H1 (cell line): ENCODE results near the gene FBLN2. TPM values are rescaled to one million over a fixed set of nuclear protein-coding genes. Genes with fewer than 3 reads are reported as not detected.

Source experiments
- CTCF ChIA-PET: fragments of 300-600 bp; sonication (Branson Sonifier 250); formaldehyde crosslinking; loops from one replicate; lab custom pipeline; 2021; ENCODE audit not compliant: partially characterized antibody; lab: Charles Lee
- POLR2A ChIA-PET: fragments of 300-600 bp; sonication (Branson Sonifier 250); formaldehyde crosslinking; loops from one replicate; lab custom pipeline; 2021; ENCODE audit warnings: inconsistent platforms; ENCODE audit not compliant: partially characterized antibody; lab: Charles Lee
- DNase-seq, 2 experiments: peaks; one replicate each; pipeline versions ENCODE4 v3.0.0 to v3.0.0-alpha.2; 2010 to 2022; ENCODE audit warnings: low spot score in 2 of 2, low read depth in 1 of 2, mixed read lengths in 1 of 2
- FAIRE-seq: peaks from 2 replicates; lab custom pipeline; 2011; peaks lifted over from hg19 to GRCh38; lab: Jason Lieb, UNC
- H2AFZ ChIP-seq: 2 replicates; pipeline ENCODE4 v1.8.1; 2012; ENCODE audit warnings: low read length, inconsistent platforms
- H2AK5ac ChIP-seq: 2 replicates; pipeline ENCODE4 v1.6.1; 2013; ENCODE audit warnings: low read depth, low read length
- H2BK120ac ChIP-seq: replicated peaks from 2 replicates; pipeline ENCODE3; 2013; ENCODE audit warnings: low read depth, low read length, inconsistent platforms
- H2BK12ac ChIP-seq: 2 replicates; pipeline ENCODE4 v1.6.1; 2013; ENCODE audit warnings: low read depth, low read length
- H2BK15ac ChIP-seq: 2 replicates; pipeline ENCODE4 v1.6.1; 2013; ENCODE audit warnings: low read length
- H2BK20ac ChIP-seq: 2 replicates; pipeline ENCODE4 v1.6.1; 2013; ENCODE audit warnings: low read length
- H2BK5ac ChIP-seq: 2 replicates; pipeline ENCODE4 v1.6.1; 2013; ENCODE audit warnings: low read depth, low read length
- H3K14ac ChIP-seq: 2 replicates; pipeline ENCODE4 v1.6.1; 2013; ENCODE audit warnings: inconsistent platforms; ENCODE audit not compliant: insufficient read length
- H3K18ac ChIP-seq: 2 replicates; pipeline ENCODE4 v1.6.1; 2013; ENCODE audit warnings: low read length; ENCODE audit errors: extremely low read depth
- H3K23ac ChIP-seq: 2 replicates; pipeline ENCODE4 v1.6.1; 2013; ENCODE audit warnings: inconsistent platforms; ENCODE audit not compliant: insufficient read length
- H3K23me2 ChIP-seq: 2 replicates; pipeline ENCODE4 v1.6.1; 2013; ENCODE audit warnings: low read depth, low read length
- H3K27ac ChIP-seq: 2 replicates; pipeline ENCODE4 v1.6.1; 2011; ENCODE audit warnings: low read depth, low read length, inconsistent platforms
- H3K27me3 ChIP-seq, 4 experiments: replicated peaks in 1 of 4; 1 replicate in 1 of 4; 2 replicates in 3 of 4; pipeline versions ENCODE4 v1.6.1 to v1.8.1; 2011 to 2013; ENCODE audit warnings: low read length in 3 of 4, mild to moderate bottlenecking in 3 of 4, inconsistent platforms in 2 of 4, mixed read lengths in 2 of 4, moderate library complexity in 1 of 4; ENCODE audit not compliant: control insufficient read depth in 3 of 4, insufficient read depth in 3 of 4; ENCODE audit errors: extremely low read depth in 1 of 4
- H3K36me3 ChIP-seq, 4 experiments: 2 replicates each; pipeline versions ENCODE4 v1.6.1 to v1.8.1; 2011 to 2013; ENCODE audit warnings: mild to moderate bottlenecking in 4 of 4, low read length in 3 of 4, moderate library complexity in 2 of 4, control low read depth in 1 of 4, inconsistent platforms in 1 of 4; ENCODE audit not compliant: insufficient read depth in 4 of 4, control insufficient read depth in 2 of 4
- H3K4ac ChIP-seq: replicated peaks from 2 replicates; pipeline ENCODE3; 2013; ENCODE audit warnings: low read length, low read depth, mixed read lengths, inconsistent platforms; ENCODE audit not compliant: insufficient read length
- H3K4me1 ChIP-seq, 4 experiments: replicated peaks in 1 of 4; 1 replicate in 1 of 4; 2 replicates in 3 of 4; pipeline versions ENCODE4 v1.6.1 to v1.8.1; 2011 to 2013; ENCODE audit warnings: low read length in 3 of 4, inconsistent platforms in 2 of 4, mixed read lengths in 1 of 4; ENCODE audit not compliant: insufficient read depth in 4 of 4, control insufficient read depth in 3 of 4
- H3K4me2 ChIP-seq, 2 experiments: 2 replicates each; pipeline versions ENCODE4 v1.6.1 to v1.8.1; 2011 to 2013; ENCODE audit warnings: low read depth in 2 of 2, low read length in 2 of 2, control low read depth in 1 of 2, inconsistent platforms in 1 of 2, mild to moderate bottlenecking in 1 of 2; ENCODE audit not compliant: insufficient read depth in 1 of 2
- H3K4me3 ChIP-seq, 4 experiments: fragments of 200-600, 300-600 bp in 1 of 4; sonication (generic), shearing (Covaris generic), sonication (Bioruptor Twin) in 1 of 4; 2 replicates each; pipeline versions ENCODE4 v1.5.1 to v1.8.1; 2011 to 2016; ENCODE audit warnings: low read length in 4 of 4, low read depth in 3 of 4, control low read depth in 2 of 4, inconsistent platforms in 2 of 4, mild to moderate bottlenecking in 2 of 4, mixed read lengths in 1 of 4, moderate library complexity in 1 of 4; ENCODE audit not compliant: insufficient read depth in 2 of 4; ENCODE audit errors: extremely low read depth in 1 of 4
- H3K56ac ChIP-seq: replicated peaks from 2 replicates; pipeline ENCODE3; 2013; ENCODE audit warnings: low read depth, mild to moderate bottlenecking, mixed read lengths, low read length, inconsistent platforms; ENCODE audit not compliant: insufficient read length
- H3K79me1 ChIP-seq: 2 replicates; pipeline ENCODE4 v1.6.1; 2013; ENCODE audit warnings: low read depth, low read length, control low read depth
- H3K79me2 ChIP-seq, 2 experiments: 2 replicates each; pipeline versions ENCODE4 v1.6.1 to v1.8.1; 2012 to 2013; ENCODE audit warnings: low read length in 2 of 2, mild to moderate bottlenecking in 2 of 2, inconsistent platforms in 1 of 2; ENCODE audit not compliant: insufficient read depth in 2 of 2, control insufficient read depth in 1 of 2
- H3K9ac ChIP-seq, 4 experiments: replicated peaks in 1 of 4; 1 replicate in 1 of 4; 2 replicates in 3 of 4; pipeline versions ENCODE4 v1.6.1 to v1.8.1; 2011 to 2013; ENCODE audit warnings: low read depth in 3 of 4, low read length in 3 of 4, control low read depth in 2 of 4, mild to moderate bottlenecking in 2 of 4, moderate library complexity in 2 of 4, inconsistent platforms in 1 of 4; ENCODE audit errors: extremely low read depth in 1 of 4
- H3K9me3 ChIP-seq, 2 experiments: 2 replicates each; pipeline versions ENCODE4 v1.6.1 to v1.8.1; 2012 to 2013; ENCODE audit warnings: mild to moderate bottlenecking in 2 of 2, moderate library complexity in 2 of 2, control low read depth in 1 of 2, inconsistent platforms in 1 of 2, low read depth in 1 of 2, low read length in 1 of 2, mixed read lengths in 1 of 2; ENCODE audit not compliant: insufficient read depth in 2 of 2
- H4K20me1 ChIP-seq, 2 experiments: replicated peaks in 1 of 2; 2 replicates each; pipeline versions ENCODE3 to v1.8.1; 2011 to 2013; ENCODE audit warnings: inconsistent platforms in 2 of 2, low read length in 2 of 2, mild to moderate bottlenecking in 1 of 2; ENCODE audit not compliant: insufficient read depth in 2 of 2, control insufficient read depth in 1 of 2
- H4K5ac ChIP-seq: 2 replicates; pipeline ENCODE4 v1.6.1; 2013; ENCODE audit warnings: low read length, low read depth, mixed read lengths, inconsistent platforms; ENCODE audit not compliant: insufficient read length
- H4K8ac ChIP-seq: 2 replicates; pipeline ENCODE4 v1.8.0; 2013; ENCODE audit warnings: mild to moderate bottlenecking, moderate library complexity, low read length, inconsistent platforms; ENCODE audit not compliant: insufficient read depth; ENCODE audit errors: extremely low read depth
- H4K91ac ChIP-seq: replicated peaks from 2 replicates; pipeline ENCODE3; 2013; ENCODE audit warnings: low read length, mixed read lengths, inconsistent platforms; ENCODE audit not compliant: insufficient read length
- CTBP2 ChIP-seq: IDR thresholded peaks from 2 replicates; pipeline ENCODE4 v1.7.0; 2011; ENCODE audit warnings: borderline replicate concordance, mild to moderate bottlenecking, moderate library complexity, mixed read lengths, low read length; ENCODE audit not compliant: insufficient read depth, insufficient read length
- CTCF ChIP-seq, 3 experiments: IDR thresholded peaks; 1 replicate in 2 of 3; 2 replicates in 1 of 3; pipeline versions ENCODE4 v1.5.1 to v1.6.1; 2011; ENCODE audit warnings: low read length in 3 of 3, mild to moderate bottlenecking in 3 of 3, inconsistent platforms in 2 of 3, low read depth in 1 of 3, moderate library complexity in 1 of 3; ENCODE audit not compliant: insufficient read depth in 1 of 3; ENCODE audit errors: control extremely low read depth in 1 of 3
- GTF2F1 ChIP-seq: IDR thresholded peaks from 2 replicates; pipeline ENCODE4 v1.6.1; 2012; ENCODE audit warnings: low read depth, low read length, improper control_type of control experiment, borderline replicate concordance
- SIX5 ChIP-seq: IDR thresholded peaks from 2 replicates; pipeline ENCODE4 v1.6.1; 2011; ENCODE audit warnings: mild to moderate bottlenecking, low read depth, low read length
- WGBS, 2 experiments: shearing (Covaris generic) in 1 of 2; methylation state at CpG; one replicate each; pipeline versions ENCODE4 v1.1.6 to v1.1.7; 2013 to 2015; ENCODE audit warnings: low lambda C conversion rate in 2 of 2, mixed read lengths in 2 of 2, inconsistent platforms in 1 of 2, low coverage in 1 of 2, missing lambda C conversion rate in 1 of 2; ENCODE audit not compliant: insufficient replicate concordance in 2 of 2, insufficient coverage in 1 of 2, insufficient read length in 1 of 2; ENCODE audit errors: extremely low coverage in 1 of 2, missing lambda C conversion rate in 1 of 2; 5-methylcytosine and 5-hydroxymethylcytosine counted together
- polyA plus RNA-seq, 7 experiments: library from polyadenylated mRNA; depleted of rRNA in 3 of 7; stranded (reverse) in 5 of 7; unstranded in 2 of 7; fragments of >200 nt in 5 of 7; fragments of 200-250 nt in 2 of 7; gene quantifications; 1 replicate in 5 of 7; 2 replicates in 1 of 7; 4 replicates in 1 of 7; pipeline versions ENCODE4 v1.2.1 to v1.2.3, GENCODE V29; 2011 to 2013; ENCODE audit warnings: missing spikeins in 2 of 7, mixed read lengths in 2 of 7
- total RNA-seq: library from RNA; stranded (reverse); fragmentation: NEBNext Ultra II Directional; extraction: Animal tissue kit (Norgen Biotek cat#: 25700); gene quantifications from 2 replicates; pipeline ENCODE4 v1.2.1, GENCODE V29; 2021

FBLN2 gene
- total and polyA plus RNA-seq, 2 of the 8 experiments (the other 6 are each of a cell fraction or from before 2014, with no cell fraction given) = 17.4 to 24.2 TPM

- Histone ChIP-seq H3K4me2 (no peak overlapping the region), H3K4me1 (no peaks in the 10 kb centered on the region), H2AFZ (no peak overlapping the region; the same call in 1 of the 2 replicates), H3K79me2 (no peaks in the 10 kb centered on the region), H4K20me1 (no peaks in the 10 kb centered on the region), H2BK15ac (no peak overlapping the region), H3K56ac (no peak overlapping the region), H3K9me3 (no peaks in the 10 kb centered on the region), H2BK12ac (no peak overlapping the region), H3K4ac (no peak overlapping the region), H3K9ac (no peak overlapping the region), H3K4me3 (no peak overlapping the region), H4K8ac (peak overlapping the region; percentile 71; the same call in 1 of the 2 replicates), H3K18ac (no peak overlapping the region), H3K79me1 (no peaks in the 10 kb centered on the region), H3K23ac (no peak overlapping the region), H2BK20ac (no peak overlapping the region), H3K27me3 (no peaks in the 10 kb centered on the region), H3K36me3 (no peaks in the 10 kb centered on the region), H4K91ac (no peak overlapping the region), H2AK5ac (no peak overlapping the region), H2BK5ac (no peak overlapping the region), H4K5ac (no peak overlapping the region), H3K23me2 (no peaks in the 10 kb centered on the region), H2BK120ac (no peak overlapping the region), H3K27ac (no peak overlapping the region), H3K14ac (no peak overlapping the region)
- no peak for DNase-seq
- CTCF ChIA-PET = interaction anchor here (0.9 to 34.9 kb wide), 12 partner anchors 8 to 214 kb away, joined by 3 to 765 read pairs (median 4); partner anchors contain the start of gene WNT7A
- 80% methylated on average over 4 of the region's 4 CpGs; no CpG with 5 or more reads in 1 of the 2 experiments for WGBS, 2 experiments
- no peak for FAIRE-seq
- POLR2A ChIA-PET = no interaction called here
- TF ChIP-seq CTCF (IDR thresholded peaks at IDR 0.05; ENCODE audit: control extremely low read depth in 1 of 3, insufficient read depth in 1 of 3, low read depth in 1 of 3, low read length in 3 of 3) (no peak), SIX5 (no peak), GTF2F1 (no peak), CTBP2 (no peak)
Measured at GRCh38 chr3:13670292-13670691, 121.4 kb downstream of the FBLN2 start.
